HepG2 (cell line): Measurements from ENCODE around the gene ZBTB45. TPM values are rescaled to one million over a fixed set of nuclear protein-coding genes. Genes with fewer than 3 reads are reported as not detected.
"Not testable (repeated sequence)": the region's sequence is repeated elsewhere in the genome, so short reads cannot be mapped to it uniquely, and the experiment has no call there.

Experiments used
- ATAC-seq: fragments of 200-7000 bp; cut with Tn5 transposase; 3 replicates; pipeline ENCODE4 v1.9.1; 2020; ENCODE audit warnings: mild to moderate bottlenecking, moderate library complexity
- BruUV-seq: library from RNA; stranded (reverse); fragments of 400-500 nt; replicated peaks from 2 replicates; lab custom pipeline; 2021; lab: Mats Ljungman, UMichigan
- CTCF ChIA-PET: fragments of 300-600 bp; formaldehyde crosslinking; extraction: SDS; loops from one replicate; lab custom pipeline; 2021; ENCODE audit warnings: low total read pairs, inconsistent platforms, low intra/inter-chr PET ratio; lab: Yijun Ruan, JAX
- POLR2A ChIA-PET: fragments of 350-600 bp; sonication (Branson Sonifier 250); formaldehyde crosslinking; loops from one replicate; lab custom pipeline; 2020; ENCODE audit warnings: antibody characterized with exemption, inconsistent platforms; lab: Yijun Ruan, JAX
- DNase-seq: peaks from one replicate; pipeline ENCODE4 v3.0.0-alpha.2; 2015; ENCODE audit warnings: low spot score
- FAIRE-seq: peaks from 3 replicates; lab custom pipeline; 2011; peaks lifted over from hg19 to GRCh38; lab: Jason Lieb, UNC
- H2AFZ ChIP-seq: one replicate; pipeline ENCODE4 v1.6.1; 2011; ENCODE audit warnings: low read length, inconsistent platforms
- H3K27ac ChIP-seq: fragments of 300-600 bp; 3 replicates; pipeline ENCODE4 v1.8.0; 2011; ENCODE audit warnings: mixed run types, mild to moderate bottlenecking, mixed read lengths, low read length, inconsistent platforms; ENCODE audit not compliant: insufficient read depth; ENCODE audit errors: extremely low read length
- H3K27me3 ChIP-seq, 2 experiments: fragments of 200-600 bp in 1 of 2; 2 replicates in 1 of 2; 3 replicates in 1 of 2; pipeline versions ENCODE4 v1.6.0 to v1.8.0; 2011; ENCODE audit warnings: low read length in 2 of 2, mild to moderate bottlenecking in 2 of 2, moderate library complexity in 2 of 2, inconsistent platforms in 1 of 2; ENCODE audit not compliant: insufficient read depth in 2 of 2, control insufficient read depth in 1 of 2
- H3K36me3 ChIP-seq, 2 experiments: fragments of 200-600 bp in 1 of 2; replicated peaks in 1 of 2; 2 replicates in 1 of 2; 3 replicates in 1 of 2; pipeline versions ENCODE4 v1.5.1 to v1.8.0; 2011; ENCODE audit warnings: low read length in 2 of 2, inconsistent platforms in 1 of 2; ENCODE audit not compliant: insufficient read depth in 2 of 2, control insufficient read depth in 1 of 2
- H3K4me1 ChIP-seq: 2 replicates; pipeline ENCODE4 v1.5.1; 2012; ENCODE audit warnings: low read length, inconsistent platforms; ENCODE audit not compliant: insufficient read depth
- H3K4me2 ChIP-seq: 2 replicates; pipeline ENCODE4 v1.6.0; 2011; ENCODE audit warnings: low read depth, low read length, inconsistent platforms
- H3K4me3 ChIP-seq, 3 experiments: fragments of 200-600 bp in 1 of 3; sonication (generic), shearing (Covaris generic) in 1 of 3; replicated peaks in 1 of 3; 2 replicates each; pipeline ENCODE4 v1.5.1; 2011 to 2016; ENCODE audit warnings: low read length in 3 of 3, inconsistent platforms in 2 of 3, low read depth in 2 of 3, mild to moderate bottlenecking in 2 of 3, control low read depth in 1 of 3, mixed read lengths in 1 of 3; ENCODE audit not compliant: insufficient read depth in 1 of 3
- H3K79me2 ChIP-seq: one replicate; pipeline ENCODE4 v1.6.1; 2011; ENCODE audit warnings: low read length, inconsistent platforms; ENCODE audit not compliant: insufficient read depth
- H3K9ac ChIP-seq: 2 replicates; pipeline ENCODE4 v1.6.0; 2011; ENCODE audit warnings: mild to moderate bottlenecking, low read depth, low read length, inconsistent platforms; ENCODE audit not compliant: insufficient read depth
- H3K9me3 ChIP-seq: 2 replicates; pipeline ENCODE4 v1.5.1; 2012; ENCODE audit warnings: mild to moderate bottlenecking, low read length
- H4K20me1 ChIP-seq: 2 replicates; pipeline ENCODE4 v1.6.0; 2011; ENCODE audit warnings: inconsistent platforms, mild to moderate bottlenecking, low read length, moderate library complexity; ENCODE audit not compliant: insufficient read depth
- AGO1 ChIP-seq: fragments of 200-400 bp; formaldehyde crosslinking; IDR thresholded peaks from 2 replicates; pipeline ENCODE4 v1.6.1; 2017; ENCODE audit warnings: mild to moderate bottlenecking, low read depth, low read length, moderate library complexity; ENCODE audit not compliant: poor library complexity, severe bottlenecking
- AGO2 ChIP-seq: fragments of 200-400 bp; formaldehyde crosslinking; optimal IDR thresholded peaks from 2 replicates; pipeline ENCODE3; 2017; ENCODE audit warnings: mild to moderate bottlenecking, low read depth, low read length, moderate library complexity
- RBFOX2 ChIP-seq: fragments of 200-400 bp; formaldehyde crosslinking; IDR thresholded peaks from 2 replicates; pipeline ENCODE4 v1.6.1; 2017; ENCODE audit warnings: low read depth, mild to moderate bottlenecking, low read length
- SYNCRIP ChIP-seq: fragments of 200-400 bp; formaldehyde crosslinking; IDR thresholded peaks from 2 replicates; pipeline ENCODE4 v1.6.1; 2018; ENCODE audit warnings: mild to moderate bottlenecking, low read depth, low read length; ENCODE audit not compliant: insufficient read depth
- ZMYM4 ChIP-seq: sonication (generic); formaldehyde crosslinking; IDR thresholded peaks from 2 replicates; pipeline ENCODE4 v1.8.1; 2023; ENCODE audit warnings: mild to moderate bottlenecking, missing genetic modification reagents
- ZNF691 ChIP-seq: sonication (generic); formaldehyde crosslinking; IDR thresholded peaks from 2 replicates; pipeline ENCODE4 v1.4.0; 2020; ENCODE audit warnings: missing genetic modification reagents, low read depth, mild to moderate bottlenecking, borderline replicate concordance
- WGBS: methylation state at CpG from one replicate; pipeline ENCODE4 v1.1.6; 2017; ENCODE audit warnings: low lambda C conversion rate; 5-methylcytosine and 5-hydroxymethylcytosine counted together
- in situ Hi-C: cut with HindIII; loops from 2 replicates; pipeline ENCODE4 v1.10.0; 2017; ENCODE audit warnings: low pct_unique_long_range_greater_than_20kb; ENCODE audit not compliant: extremely low pct_ligation_motif_present
- intact Hi-C: fragments of 100-400 bp; cut with micrococcal nuclease; formaldehyde crosslinking; loops from one replicate; pipeline ENCODE4 v1.10.0; 2022; ENCODE audit not compliant: unreplicated experiment
- polyA plus RNA-seq, 8 experiments: library from polyadenylated mRNA; depleted of rRNA in 3 of 8; stranded (reverse) in 7 of 8; unstranded in 1 of 8; fragments of >200 nt; fragmentation: Illumina TruSeq in 4 of 8; extraction: Trizol in 4 of 8; gene quantifications; 2 replicates each; pipeline versions ENCODE4 v1.2.1 to v1.2.3, GENCODE V29; 2011 to 2016; ENCODE audit warnings: low read depth in 4 of 8, missing spikeins in 1 of 8, mixed read lengths in 1 of 8; ENCODE audit not compliant: insufficient read depth in 1 of 8
- total RNA-seq, 5 experiments: library from RNA; depleted of rRNA; stranded (reverse); fragments of >200 nt; fragmentation: Illumina TruSeq; extraction: Trizol; gene quantifications; 2 replicates each; pipeline ENCODE4 v1.2.3, GENCODE V29; 2016; ENCODE audit warnings: low read depth in 1 of 5

ZBTB45 gene
- total and polyA plus RNA-seq, 2 of the 13 experiments (the other 11 are each of a cell fraction or from before 2014, with no cell fraction given): 3.0 to 3.7 TPM

- FAIRE-seq: no peak
- ATAC-seq: no peak
- WGBS: 100% methylated on average over 18 of the region's 39 CpGs
- Histone ChIP-seq H3K9ac (no peak overlapping the region), H3K27ac (no peak overlapping the region), H3K79me2 (peaks cover 6% of the 10 kb centered on the region), H4K20me1 (no peaks in the 10 kb centered on the region), H2AFZ (no peak overlapping the region), H3K4me1 (peaks cover 23% of the 10 kb centered on the region), H3K27me3 (no peaks in the 10 kb centered on the region; a peak in 1 of 5 replicates), H3K4me3 (no peak overlapping the region), H3K9me3 (no peaks in the 10 kb centered on the region), H3K4me2 (no peak overlapping the region), H3K36me3 (peaks cover 4 to 21% of the 10 kb centered on the region in 2 experiments; a peak in 4 of 5 replicates)
- ChIA-PET POLR2A (no interaction called here), CTCF (no interaction called here)
- BruUV-seq: no TSS peak
- no peak for DNase-seq
- in situ Hi-C loops (no loop called here), intact Hi-C loops (no loop called here)
- TF ChIP-seq ZMYM4 (CRISPR knock-in tag) (no peak), ZNF691 (CRISPR knock-in tag) (no peak), AGO1 (peak; percentile 67), SYNCRIP (no peak), AGO2 (peak; percentile 46)
Observed at GRCh38 chr19:58471736-58472135, 47.9 kb downstream of the ZBTB45 start.

- CTCF ChIA-PET, H3K4me2 ChIP-seq, POLR2A ChIA-PET, ATAC-seq, FAIRE-seq, H3K79me2 ChIP-seq, H3K27me3 ChIP-seq, H3K9ac ChIP-seq, BruUV-seq, in situ Hi-C loops, H3K27ac ChIP-seq, intact Hi-C loops, H2AFZ ChIP-seq, H3K4me3 ChIP-seq, H3K9me3 ChIP-seq, H4K20me1 ChIP-seq, DNase-seq: not testable (repeated sequence)
- TF ChIP-seq RBFOX2 (peak; percentile 25; the same call in 1 of the 2 replicates), AGO1 (peak; percentile 57)
- WGBS: 91% methylated on average over 6 of the region's 53 CpGs
- Histone ChIP-seq H3K36me3 (peaks cover 4 to 21% of the 10 kb centered on the region in 2 experiments; a peak in 4 of 5 replicates), H3K4me1 (peaks cover 25% of the 10 kb centered on the region)
Observed at GRCh38 chr19:58470837-58471543, 48.6 kb downstream of the ZBTB45 start.
